ENCODE data around the gene RCAN2. TPM values are rescaled to one million over a fixed set of nuclear protein-coding genes. Genes with fewer than 3 reads are reported as not detected.

RCAN2 gene
- total RNA-seq, 6 experiments from 2014 or later, result 0.06 to 1.00 (median 0.31) TPM; not detected in 2

GRCh38 chr6:46210294-46210693 lies 281.0 kb downstream of the RCAN2 start:
- TF ChIP-seq CTCF (IDR thresholded peaks at IDR 0.05), result no peak
- H3K27me3 Mint-ChIP-seq (ENCODE audit: insufficient read depth), result peaks cover 1% of the 10 kb centered on the region; the same call in 1 of the 2 replicates
- DNase-seq, result no peak
- H3K4me1 Mint-ChIP-seq (ENCODE audit: low read depth), result no peaks in the 10 kb centered on the region
- H3K9me3 Mint-ChIP-seq, result peaks cover 48% of the 10 kb centered on the region
- no peak overlapping the region for H3K4me3 Mint-ChIP-seq
- no peak overlapping the region for H3K27ac Mint-ChIP-seq
- H3K36me3 Mint-ChIP-seq (ENCODE audit: low read depth), result no peaks in the 10 kb centered on the region

- Mint-ChIP-seq H3K27me3 (ENCODE audit: insufficient read depth) (no peaks in the 10 kb centered on the region), H3K27ac (no peak overlapping the region), H3K9me3 (peaks cover 53% of the 10 kb centered on the region), H3K4me3 (no peak overlapping the region), H3K36me3 (ENCODE audit: low read depth) (no peaks in the 10 kb centered on the region), H3K4me1 (ENCODE audit: low read depth) (no peaks in the 10 kb centered on the region)
- DNase-seq, result no peak
- TF ChIP-seq CTCF (IDR thresholded peaks at IDR 0.05), result no peak
Observed at GRCh38 chr6:46208303-46208702, 282.9 kb downstream of the RCAN2 start.

- Mint-ChIP-seq H3K4me3 (no peak overlapping the region), H3K4me1 (ENCODE audit: low read depth) (no peaks in the 10 kb centered on the region), H3K9me3 (peaks cover 53% of the 10 kb centered on the region), H3K36me3 (ENCODE audit: low read depth) (no peaks in the 10 kb centered on the region), H3K27ac (no peak overlapping the region), H3K27me3 (ENCODE audit: insufficient read depth) (no peaks in the 10 kb centered on the region)
- no peak for TF ChIP-seq CTCF (IDR thresholded peaks at IDR 0.05)
- no peak for DNase-seq
Observed at GRCh38 chr6:46207174-46207573, 284.1 kb downstream of the RCAN2 start.

- no peak overlapping the region for H3K4me3 Mint-ChIP-seq
- peaks cover 50% of the 10 kb centered on the region for H3K9me3 Mint-ChIP-seq
- no peak overlapping the region for H3K27ac Mint-ChIP-seq
- H3K27me3 Mint-ChIP-seq (ENCODE audit: insufficient read depth), result no peaks in the 10 kb centered on the region
- no peaks in the 10 kb centered on the region for H3K4me1 Mint-ChIP-seq (ENCODE audit: low read depth)
- no peak for DNase-seq
- no peaks in the 10 kb centered on the region for H3K36me3 Mint-ChIP-seq (ENCODE audit: low read depth)
- no peak for TF ChIP-seq CTCF (IDR thresholded peaks at IDR 0.05)
Observed at GRCh38 chr6:46204880-46205650, 286.2 kb downstream of the RCAN2 start.

- Mint-ChIP-seq H3K9me3 (peaks cover 46% of the 10 kb centered on the region), H3K4me3 (no peak overlapping the region), H3K27me3 (ENCODE audit: insufficient read depth) (no peaks in the 10 kb centered on the region), H3K27ac (no peak overlapping the region), H3K36me3 (ENCODE audit: low read depth) (no peaks in the 10 kb centered on the region), H3K4me1 (ENCODE audit: low read depth) (no peaks in the 10 kb centered on the region)
- DNase-seq, result no peak
- TF ChIP-seq CTCF (IDR thresholded peaks at IDR 0.05), result no peak
Observed at GRCh38 chr6:46203391-46204177, 287.7 kb downstream of the RCAN2 start.
